ENCODE data around the gene POU3F1. TPM values are rescaled to one million over a fixed set of nuclear protein-coding genes. Genes with fewer than 3 reads are reported as not detected.

The POU3F1 gene
- total RNA-seq, 3 donors from 2014 or later = 0.29 TPM; not detected in 2

DNA sequence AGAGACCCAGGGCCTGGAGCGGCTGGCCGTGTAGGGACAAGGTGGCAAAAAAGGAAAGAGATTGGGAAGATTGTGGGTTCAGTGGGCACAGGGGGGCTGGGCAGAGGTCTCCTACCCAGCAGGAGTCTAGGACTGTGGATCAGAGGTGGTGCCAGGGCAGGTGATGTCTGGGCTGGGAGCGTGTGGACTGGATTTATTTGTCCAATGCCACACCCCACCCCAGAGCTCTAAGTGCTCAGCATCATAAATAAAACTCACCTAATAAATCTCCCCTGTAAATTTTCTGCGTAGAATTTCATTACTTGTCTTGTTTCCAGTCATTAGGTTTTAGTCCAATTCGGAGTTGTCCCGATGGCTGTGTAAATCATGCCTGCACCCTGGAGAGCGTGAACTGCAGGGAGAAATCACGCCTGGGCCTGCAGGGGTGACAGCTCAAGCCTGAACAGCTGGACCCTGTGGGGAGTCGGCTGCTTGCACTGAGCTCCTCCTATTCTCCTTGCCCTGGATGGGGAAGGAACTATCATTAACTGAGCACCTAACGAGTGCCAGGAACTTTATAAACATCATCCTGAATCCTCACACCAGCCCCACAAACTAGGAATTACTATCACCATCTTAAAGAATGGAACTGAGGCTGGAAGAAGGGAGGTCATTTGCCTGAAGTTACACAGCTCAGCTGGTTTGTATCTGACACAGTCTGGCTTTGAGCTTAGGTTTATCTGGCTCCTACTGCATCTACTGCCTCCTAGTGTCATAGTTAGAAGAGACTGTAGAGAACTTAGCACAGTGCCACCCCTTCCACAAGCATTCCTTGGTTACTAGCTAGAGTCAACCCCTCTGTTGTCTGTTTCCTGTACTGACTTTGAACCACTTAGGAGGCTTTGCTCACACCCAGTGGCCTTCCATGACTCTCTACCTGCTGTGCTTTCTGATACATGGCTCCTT is 25.0 kb upstream of the POU3F1 start:
- H3K4me3 ChIP-seq = no peak overlapping the region
- no peaks in the 10 kb centered on the region for H3K36me3 ChIP-seq
- H3K27me3 ChIP-seq = peaks cover 0 to 5% of the 10 kb centered on the region in 2 donors
- TF ChIP-seq POLR2A (IDR thresholded peaks at IDR 0.05) = no peak
- TF ChIP-seq CTCF (IDR thresholded peaks at IDR 0.05) = no peak
- no peak for TF ChIP-seq POLR2AphosphoS5 (IDR thresholded peaks at IDR 0.05)
- no peak for DNase-seq (ENCODE audit: low spot score in 2 of 2)
- no peaks in the 10 kb centered on the region for H3K9me3 ChIP-seq
- H3K4me1 ChIP-seq = no peaks in the 10 kb centered on the region
- no peak overlapping the region for H3K27ac ChIP-seq
- intact Hi-C loops (cut with DNase I; ENCODE audit: low total_unique reads) = no loop called here

- Histone ChIP-seq H3K36me3 (no peaks in the 10 kb centered on the region), H3K27me3 (peaks cover 0 to 5% of the 10 kb centered on the region in 2 donors), H3K4me1 (no peaks in the 10 kb centered on the region), H3K9me3 (no peaks in the 10 kb centered on the region), H3K4me3 (no peak overlapping the region), H3K27ac (no peak overlapping the region)
- intact Hi-C loops (cut with DNase I; ENCODE audit: low total_unique reads) = no loop called here
- TF ChIP-seq POLR2AphosphoS5 (IDR thresholded peaks at IDR 0.05) (no peak), POLR2A (IDR thresholded peaks at IDR 0.05) (no peak), CTCF (IDR thresholded peaks at IDR 0.05) (no peak)
- DNase-seq (ENCODE audit: low spot score in 2 of 2) = no peak
Measured at GRCh38 chr1:38068980-38069340, 22.4 kb upstream of the POU3F1 start.

GRCh38 chr1:38068220-38068979 is 21.8 kb upstream of the POU3F1 start:
- Histone ChIP-seq H3K27ac (no peak overlapping the region), H3K36me3 (no peaks in the 10 kb centered on the region), H3K4me3 (no peak overlapping the region), H3K9me3 (no peaks in the 10 kb centered on the region), H3K27me3 (peaks cover 0 to 5% of the 10 kb centered on the region in 2 donors), H3K4me1 (no peaks in the 10 kb centered on the region)
- intact Hi-C loops (cut with DNase I; ENCODE audit: low total_unique reads) = no loop called here
- TF ChIP-seq POLR2A (IDR thresholded peaks at IDR 0.05) (no peak), CTCF (IDR thresholded peaks at IDR 0.05) (no peak), POLR2AphosphoS5 (IDR thresholded peaks at IDR 0.05) (no peak)
- no peak for DNase-seq (ENCODE audit: low spot score in 2 of 2)

GRCh38 chr1:38064197-38064903 is 17.8 kb upstream of the POU3F1 start:
- TF ChIP-seq CTCF (IDR thresholded peaks at IDR 0.05) (no peak), POLR2AphosphoS5 (IDR thresholded peaks at IDR 0.05) (no peak), POLR2A (IDR thresholded peaks at IDR 0.05) (no peak)
- no peaks in the 10 kb centered on the region for H3K9me3 ChIP-seq
- no peak overlapping the region for H3K27ac ChIP-seq
- DNase-seq (ENCODE audit: low spot score in 2 of 2) = no peak
- no peaks in the 10 kb centered on the region for H3K4me1 ChIP-seq
- intact Hi-C loops (cut with DNase I; ENCODE audit: low total_unique reads) = loop anchor here (5.0 kb wide), 1 partner anchor 637 kb away; no protein-coding TSS in a partner anchor
- H3K4me3 ChIP-seq = no peak overlapping the region
- no peaks in the 10 kb centered on the region for H3K36me3 ChIP-seq
- H3K27me3 ChIP-seq = no peaks in the 10 kb centered on the region
